Stimulated activated CD8-positive, alpha-beta memory T cell treated with anti-CD3 and anti-CD28 coated beads, Interleukin-7, amount 100 ng/mL, for 4 hours (primary cell): ENCODE measurements around the gene PCIF1.

Experiments used
- DNase-seq, 2 donors: peaks; one replicate each; pipeline ENCODE4 v3.0.0-alpha.2; 2020; ENCODE audit warnings: low read depth in 2 of 2

Gene PCIF1

GRCh38 chr20:45904583-45905504 is 29.6 kb upstream of the PCIF1 start:
- no peak for DNase-seq

- DNase-seq, result no peak
These were observed 28.9 kb upstream of the PCIF1 start for GRCh38 chr20:45905505-45906079.

GRCh38 chr20:45907219-45907948 is 27.1 kb upstream of the PCIF1 start:
- DNase-seq, result no peak

- DNase-seq, result no peak
These were observed 26.4 kb upstream of the PCIF1 start for GRCh38 chr20:45908084-45908483.

GRCh38 chr20:45909336-45909808 is 25.1 kb upstream of the PCIF1 start:
- DNase-seq, result no peak

- no peak for DNase-seq
These were observed 24.4 kb upstream of the PCIF1 start for GRCh38 chr20:45909817-45910669.

GRCh38 chr20:45910670-45911485 is 23.6 kb upstream of the PCIF1 start:
- DNase-seq, result peak; percentile 85 to 87

- no peak for DNase-seq
These were observed 22.8 kb upstream of the PCIF1 start, which contains the start of gene PLTP for GRCh38 chr20:45911486-45912343. Gene PLTP, minus strand, starts transcription at chr20:45912155. Its CDS starts 703 bp downstream, at chr20:45911452.

- DNase-seq, result no peak
These were observed 22.2 kb upstream of the PCIF1 start for GRCh38 chr20:45912344-45912682.

GRCh38 chr20:45913116-45913515 is 21.4 kb upstream of the PCIF1 start:
- DNase-seq, result no peak

GRCh38 chr20:45917790-45918141 is 16.7 kb upstream of the PCIF1 start:
- DNase-seq, result no peak

GRCh38 chr20:45918182-45918737 is 16.2 kb upstream of the PCIF1 start:
- no peak for DNase-seq

GRCh38 chr20:45918779-45919537 is 15.5 kb upstream of the PCIF1 start:
- no peak for DNase-seq

GRCh38 chr20:45919542-45920399 is 14.7 kb upstream of the PCIF1 start:
- no peak for DNase-seq

GRCh38 chr20:45920462-45921336 is 13.8 kb upstream of the PCIF1 start:
- no peak for DNase-seq

GRCh38 chr20:45921337-45922189 is 12.9 kb upstream of the PCIF1 start:
- DNase-seq, result no peak
